NCI-H82 (cell line): ENCODE measurements around the gene CCDC9B.

Source experiments
- DNase-seq: peaks from one replicate; lab custom pipeline; 2025; lab: John Stamatoyannopoulos, UW

Gene CCDC9B

GRCh38 chr15:40307421-40308211, 33.1 kb downstream of the CCDC9B start, which contains the start of gene PLCB2:
Gene PLCB2 (minus strand): TSS chr15:40307935. CDS start chr15:40307672, 263 bp downstream.
- DNase-seq = peak; percentile 97

GRCh38 chr15:40306908-40307307, 33.8 kb downstream of the CCDC9B start:
- DNase-seq = peak; percentile 48

GRCh38 chr15:40306371-40306770, 34.4 kb downstream of the CCDC9B start:
- DNase-seq = no peak

- DNase-seq = no peak
Measured at GRCh38 chr15:40305281-40305680, 35.5 kb downstream of the CCDC9B start.

- DNase-seq = no peak
Measured at GRCh38 chr15:40303576-40303975, 37.2 kb downstream of the CCDC9B start.

GRCh38 chr15:40302981-40303380, 37.8 kb downstream of the CCDC9B start:
- DNase-seq = no peak

- DNase-seq = no peak
Measured at GRCh38 chr15:40302288-40302886, 38.4 kb downstream of the CCDC9B start.

- no peak for DNase-seq
Measured at GRCh38 chr15:40301467-40302179, 39.1 kb downstream of the CCDC9B start.

- no peak for DNase-seq
Measured at GRCh38 chr15:40300771-40301170, 40.0 kb downstream of the CCDC9B start.

- DNase-seq = no peak
Measured at GRCh38 chr15:40300367-40300766, 40.4 kb downstream of the CCDC9B start.

GRCh38 chr15:40298216-40298935, 42.4 kb downstream of the CCDC9B start:
- no peak for DNase-seq

GRCh38 chr15:40297356-40297755, 43.4 kb downstream of the CCDC9B start:
- no peak for DNase-seq

GRCh38 chr15:40296561-40297230, 44.0 kb downstream of the CCDC9B start:
- peak; percentile 74 for DNase-seq

- DNase-seq = peak; percentile 16
Measured at GRCh38 chr15:40295877-40296560, 44.7 kb downstream of the CCDC9B start.

GRCh38 chr15:40295297-40295696, 45.4 kb downstream of the CCDC9B start:
- DNase-seq = no peak

GRCh38 chr15:40293905-40294895, 46.5 kb downstream of the CCDC9B start:
- no peak for DNase-seq

- no peak for DNase-seq
Measured at GRCh38 chr15:40293006-40293405, 47.7 kb downstream of the CCDC9B start.

- DNase-seq = no peak
Measured at GRCh38 chr15:40292246-40292645, 48.5 kb downstream of the CCDC9B start.

- DNase-seq = peak; percentile 69
Measured at GRCh38 chr15:40290918-40291574, 49.7 kb downstream of the CCDC9B start.
